Thoracic aorta (tissue), 2 donors: ENCODE data around the gene IRS1. TPM values are rescaled to one million over a fixed set of nuclear protein-coding genes. Genes with fewer than 3 reads are reported as not detected.

Source experiments
- ATAC-seq: fragments of 150-250 bp; one replicate; pipeline ENCODE4 v1.8.0; 2017; ENCODE audit warnings: low read depth; ENCODE audit not compliant: insufficient number of reproducible peaks, low FRiP score
- DNase-seq: peaks from one replicate; pipeline ENCODE4 v3.0.0-alpha.2; 2020; ENCODE audit warnings: low spot score
- H3K27ac ChIP-seq, 2 donors: fragments of 200-600 bp; sonication (generic); 1 replicate in 1 of 2; 2 replicates in 1 of 2; pipeline ENCODE4 v1.5.1; 2016; ENCODE audit warnings: mild to moderate bottlenecking in 2 of 2, moderate library complexity in 2 of 2
- H3K27me3 ChIP-seq: fragments of 200-600 bp; sonication (generic); replicated peaks from 2 replicates; pipeline ENCODE4 v1.6.0; 2016; ENCODE audit warnings: mild to moderate bottlenecking; ENCODE audit not compliant: insufficient read depth
- H3K36me3 ChIP-seq: fragments of 200-600 bp; sonication (generic); one replicate; pipeline ENCODE4 v1.5.1; 2016
- H3K4me1 ChIP-seq, 2 donors: fragments of 200-600 bp; sonication (generic); 1 replicate in 1 of 2; 2 replicates in 1 of 2; pipeline versions ENCODE4 v1.5.1 to v1.6.0; 2016; ENCODE audit warnings: low read depth in 2 of 2, mild to moderate bottlenecking in 1 of 2; ENCODE audit not compliant: control insufficient read depth in 1 of 2
- H3K4me3 ChIP-seq: fragments of 200-600 bp; sonication (generic); 2 replicates; pipeline ENCODE4 v1.5.1; 2016; ENCODE audit warnings: mild to moderate bottlenecking
- H3K9me3 ChIP-seq: fragments of 200-600 bp; sonication (generic); 2 replicates; pipeline ENCODE4 v1.5.1; 2016
- CTCF ChIP-seq: fragments of 200-600 bp; sonication (generic); IDR thresholded peaks from one replicate; pipeline ENCODE4 v1.5.1; 2019; ENCODE audit warnings: antibody characterized with exemption
- total RNA-seq, 2 donors: library from RNA; depleted of rRNA; stranded (reverse); fragments of >200 nt; gene quantifications; one replicate each; pipeline versions ENCODE4 v1.1.0 to v1.2.3, GENCODE V29; 2016

Gene IRS1
- total RNA-seq, 2 donors from 2014 or later, result 18.8 to 23.1 TPM

- TF ChIP-seq CTCF, result no peak
- H3K4me1 ChIP-seq, result peaks cover 8 to 26% of the 10 kb centered on the region in 2 donors
- no peak overlapping the region for H3K4me3 ChIP-seq
- H3K27me3 ChIP-seq, result no peaks in the 10 kb centered on the region
- DNase-seq (no peak), ATAC-seq (no peak)
- H3K9me3 ChIP-seq, result no peaks in the 10 kb centered on the region
- no peak overlapping the region for H3K27ac ChIP-seq
- H3K36me3 ChIP-seq, result no peaks in the 10 kb centered on the region
Measured at GRCh38 chr2:226839951-226840350, 40.3 kb upstream of the IRS1 start.

GRCh38 chr2:226839161-226839560, 39.5 kb upstream of the IRS1 start:
- Histone ChIP-seq H3K27me3 (no peaks in the 10 kb centered on the region), H3K27ac (no peak overlapping the region), H3K4me1 (peaks cover 10 to 30% of the 10 kb centered on the region in 2 donors), H3K9me3 (no peaks in the 10 kb centered on the region), H3K36me3 (no peaks in the 10 kb centered on the region), H3K4me3 (no peak overlapping the region)
- no peak for TF ChIP-seq CTCF
- no peak for ATAC-seq
- no peak for DNase-seq

- no peak for DNase-seq
- H3K4me3 ChIP-seq, result no peak overlapping the region
- no peaks in the 10 kb centered on the region for H3K27me3 ChIP-seq
- peaks cover 10 to 30% of the 10 kb centered on the region in 2 donors for H3K4me1 ChIP-seq
- ATAC-seq, result no peak
- H3K27ac ChIP-seq, result no peak overlapping the region
- H3K9me3 ChIP-seq, result no peaks in the 10 kb centered on the region
- H3K36me3 ChIP-seq, result no peaks in the 10 kb centered on the region
- TF ChIP-seq CTCF, result no peak
Measured at GRCh38 chr2:226838722-226839121, 39.1 kb upstream of the IRS1 start.

- no peaks in the 10 kb centered on the region for H3K27me3 ChIP-seq
- no peak for ATAC-seq
- H3K36me3 ChIP-seq, result no peaks in the 10 kb centered on the region
- no peak for TF ChIP-seq CTCF
- H3K4me3 ChIP-seq, result no peak overlapping the region
- no peaks in the 10 kb centered on the region for H3K9me3 ChIP-seq
- H3K27ac ChIP-seq, result no peak overlapping the region
- no peak for DNase-seq
- H3K4me1 ChIP-seq, result peaks cover 10 to 30% of the 10 kb centered on the region in 2 donors
Measured at GRCh38 chr2:226837787-226838603, 38.4 kb upstream of the IRS1 start.

GRCh38 chr2:226837334-226837733, 37.7 kb upstream of the IRS1 start:
- no peak for DNase-seq
- Histone ChIP-seq H3K4me1 (peaks cover 10 to 30% of the 10 kb centered on the region in 2 donors), H3K4me3 (no peak overlapping the region), H3K9me3 (no peaks in the 10 kb centered on the region), H3K27ac (no peak overlapping the region), H3K36me3 (no peaks in the 10 kb centered on the region), H3K27me3 (no peaks in the 10 kb centered on the region)
- ATAC-seq, result no peak
- TF ChIP-seq CTCF, result no peak
